Measurements from ENCODE around the gene COL6A5. TPM values are rescaled to one million over a fixed set of nuclear protein-coding genes. Genes with fewer than 3 reads are reported as not detected.

Gene COL6A5
- total and polyA plus RNA-seq, 9 of the 15 experiments (the other 6 are each of a cell fraction or from before 2014, with no cell fraction given): 1.5 to 9.7 (median 5.6) TPM

DNA sequence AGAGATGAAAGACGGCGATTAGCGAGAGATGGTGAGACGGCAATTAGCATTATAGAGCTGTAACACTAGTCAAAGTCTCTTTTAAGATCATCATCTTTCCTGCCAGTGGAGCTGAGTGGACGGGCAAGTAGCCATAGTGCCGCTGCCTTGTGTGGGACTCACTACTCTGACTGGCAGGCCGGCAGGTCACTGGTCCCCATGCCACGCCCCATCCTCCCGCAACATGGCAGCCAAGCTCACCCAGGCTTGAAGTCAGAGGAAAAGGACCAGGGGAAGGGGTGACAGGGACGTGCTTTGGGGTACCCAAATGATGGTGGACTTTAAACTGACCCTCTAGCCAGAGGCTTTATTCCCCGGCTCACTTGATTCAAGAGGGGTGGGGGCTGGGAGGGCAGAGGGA, 44.6 kb upstream of the COL6A5 start:
- Histone ChIP-seq H2AFZ (ENCODE audit: low read depth, low read length) (no peak overlapping the region), H3K9me1 (ENCODE audit: control insufficient read depth, insufficient read depth, low read length) (no peaks in the 10 kb centered on the region), H3K36me3 (ENCODE audit: control insufficient read depth, insufficient read depth, low read length) (no peaks in the 10 kb centered on the region), H3K9me3 (replicated peaks; ENCODE audit: control insufficient read depth, insufficient read depth, low read depth, low read length) (no peaks in the 10 kb centered on the region), H3K27me3 (ENCODE audit: control insufficient read depth in 2 of 2, insufficient read depth in 2 of 2, low read length in 2 of 2) (no peaks in the 10 kb centered on the region), H3K27ac (ENCODE audit: extremely low read depth, low read depth, low read length) (no peak overlapping the region), H3K4me3 (no peak overlapping the region), H3K4me1 (replicated peaks in 1 of 2; ENCODE audit: control insufficient read depth in 2 of 2, insufficient read depth in 2 of 2, low read length in 2 of 2) (no peaks in the 10 kb centered on the region), H3K4me2 (ENCODE audit: insufficient read depth, low read length) (no peak overlapping the region), H3K79me2 (ENCODE audit: control insufficient read depth, insufficient read depth, low read length) (no peaks in the 10 kb centered on the region), H4K20me1 (replicated peaks; ENCODE audit: control insufficient read depth, insufficient read depth, low read length) (no peaks in the 10 kb centered on the region), H3K9ac (ENCODE audit: insufficient read depth in 1 of 2, low read depth in 2 of 2, low read length in 2 of 2) (no peak overlapping the region)
- intact Hi-C loops (cut with micrococcal nuclease) (no loop called here), in situ Hi-C loops (cut with MboI) (no loop called here)
- ATAC-seq (no peak), DNase-seq (ENCODE audit: extremely low read depth in 1 of 4, low spot score in 3 of 4) (no peak), FAIRE-seq (no peak)
- TF ChIP-seq HOXB6 (CRISPR knock-in tag; IDR thresholded peaks at IDR 0.05; ENCODE audit: borderline replicate concordance): no peak
- TF ChIP-seq, protein P1, sequence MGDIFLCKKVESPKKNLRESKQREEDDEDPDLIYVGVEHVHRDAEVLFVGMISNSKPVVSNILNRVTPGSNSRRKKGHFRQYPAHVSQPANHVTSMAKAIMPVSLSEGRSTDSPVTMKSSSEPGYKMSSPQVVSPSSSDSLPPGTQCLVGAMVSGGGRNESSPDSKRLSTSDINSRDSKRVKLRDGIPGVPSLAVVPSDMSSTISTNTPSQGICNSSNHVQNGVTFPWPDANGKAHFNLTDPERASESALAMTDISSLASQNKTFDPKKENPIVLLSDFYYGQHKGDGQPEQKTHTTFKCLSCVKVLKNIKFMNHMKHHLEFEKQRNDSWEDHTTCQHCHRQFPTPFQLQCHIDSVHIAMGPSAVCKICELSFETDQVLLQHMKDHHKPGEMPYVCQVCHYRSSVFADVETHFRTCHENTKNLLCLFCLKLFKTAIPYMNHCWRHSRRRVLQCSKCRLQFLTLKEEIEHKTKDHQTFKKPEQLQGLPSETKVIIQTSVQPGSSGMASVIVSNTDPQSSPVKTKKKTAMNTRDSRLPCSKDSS (IDR thresholded peaks at IDR 0.05; ENCODE audit: low read depth, partially characterized antibody): no peak
- no peak for TF ChIP-seq ZNF239 (CRISPR knock-in tag; IDR thresholded peaks at IDR 0.05)
- TF ChIP-seq, protein P2, sequence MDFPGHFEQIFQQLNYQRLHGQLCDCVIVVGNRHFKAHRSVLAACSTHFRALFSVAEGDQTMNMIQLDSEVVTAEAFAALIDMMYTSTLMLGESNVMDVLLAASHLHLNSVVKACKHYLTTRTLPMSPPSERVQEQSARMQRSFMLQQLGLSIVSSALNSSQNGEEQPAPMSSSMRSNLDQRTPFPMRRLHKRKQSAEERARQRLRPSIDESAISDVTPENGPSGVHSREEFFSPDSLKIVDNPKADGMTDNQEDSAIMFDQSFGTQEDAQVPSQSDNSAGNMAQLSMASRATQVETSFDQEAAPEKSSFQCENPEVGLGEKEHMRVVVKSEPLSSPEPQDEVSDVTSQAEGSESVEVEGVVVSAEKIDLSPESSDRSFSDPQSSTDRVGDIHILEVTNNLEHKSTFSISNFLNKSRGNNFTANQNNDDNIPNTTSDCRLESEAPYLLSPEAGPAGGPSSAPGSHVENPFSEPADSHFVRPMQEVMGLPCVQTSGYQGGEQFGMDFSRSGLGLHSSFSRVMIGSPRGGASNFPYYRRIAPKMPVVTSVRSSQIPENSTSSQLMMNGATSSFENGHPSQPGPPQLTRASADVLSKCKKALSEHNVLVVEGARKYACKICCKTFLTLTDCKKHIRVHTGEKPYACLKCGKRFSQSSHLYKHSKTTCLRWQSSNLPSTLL (IDR thresholded peaks at IDR 0.05): no peak
- TF ChIP-seq HEY1 (CRISPR knock-in tag; IDR thresholded peaks at IDR 0.05; ENCODE audit: borderline replicate concordance): no peak
- no peak for TF ChIP-seq MYNN (IDR thresholded peaks at IDR 0.05)
- TF ChIP-seq MYNN (CRISPR knock-in tag; IDR thresholded peaks at IDR 0.05): no peak
- CTCF ChIA-PET (ENCODE audit: low intra/inter-chr PET ratio): no interaction called here
- BruUV-seq (replicated peaks): no TSS peak
- 73% methylated on average over 10 of the region's 11 CpGs for WGBS (ENCODE audit: insufficient coverage, low coverage, missing lambda C conversion rate)
- POLR2A ChIA-PET: no interaction called here

Data from K562 (cell line).